K562 (cell line): ENCODE data around the gene SLC5A10.

Experiments used
- CTCF ChIP-seq, 3 experiments: IDR thresholded peaks in 2 of 3; conservative IDR thresholded peaks in 1 of 3; 2 replicates each; pipeline ENCODE4 v1.5.1; 2011 to 2012; ENCODE audit warnings: low read length in 3 of 3, mild to moderate bottlenecking in 3 of 3, control low read depth in 2 of 3, improper control_type of control experiment in 1 of 3, inconsistent platforms in 1 of 3, low read depth in 1 of 3, mixed read lengths in 1 of 3, moderate library complexity in 1 of 3; ENCODE audit not compliant: insufficient read depth in 2 of 3
- ESRRA ChIP-seq: fragments of 450-650 bp; IDR thresholded peaks from 2 replicates; pipeline ENCODE4 v1.6.1; 2014; ENCODE audit warnings: low read depth, mild to moderate bottlenecking, moderate library complexity, borderline replicate concordance
- MEIS2 ChIP-seq: fragments of 450-650 bp; IDR thresholded peaks from 2 replicates; pipeline ENCODE4 v1.6.1; 2014; ENCODE audit warnings: mild to moderate bottlenecking; ENCODE audit not compliant: partially characterized antibody
- MYC ChIP-seq, 2 experiments: fragments of 250-450 bp in 1 of 2; sonication (Bioruptor Pico) in 1 of 2; IDR thresholded peaks; 2 replicates each; pipeline versions ENCODE4 v1.5.1 to v1.6.1; 2012 to 2021; ENCODE audit warnings: low read depth in 2 of 2, borderline replicate concordance in 1 of 2, improper control_type of control experiment in 1 of 2, low read length in 1 of 2, mild to moderate bottlenecking in 1 of 2, moderate library complexity in 1 of 2
- PTBP1 ChIP-seq: fragments of 200-400 bp; formaldehyde crosslinking; IDR thresholded peaks from 2 replicates; pipeline ENCODE4 v1.6.1; 2017; ENCODE audit warnings: low read depth, low read length
- SMARCA5 ChIP-seq: fragments of 450-650 bp; IDR thresholded peaks from 2 replicates; pipeline ENCODE4 v1.6.1; 2016
- TRIM24 ChIP-seq, 2 experiments: fragments of 450-650 bp; IDR thresholded peaks; 2 replicates each; pipeline ENCODE4 v1.6.1; 2016
- YY1 ChIP-seq, 3 experiments: IDR thresholded peaks; 2 replicates each; pipeline ENCODE4 v1.6.1; 2011; ENCODE audit warnings: low read length in 2 of 3, mild to moderate bottlenecking in 2 of 3, moderate library complexity in 2 of 3, borderline replicate concordance in 1 of 3, control low read depth in 1 of 3, low read depth in 1 of 3; ENCODE audit not compliant: insufficient read depth in 3 of 3, insufficient replicate concordance in 2 of 3, control insufficient read depth in 1 of 3, insufficient read length in 1 of 3; ENCODE audit errors: extremely low read depth in 1 of 3
- ZFP30 ChIP-seq: fragments of 250-450 bp; sonication (Bioruptor Pico); IDR thresholded peaks from 2 replicates; pipeline ENCODE4 v1.8.0; 2022; ENCODE audit warnings: moderate library complexity, mild to moderate bottlenecking, inconsistent platforms, borderline replicate concordance

GRCh38 chr17:18994631-18995030 is 42.7 kb downstream of the SLC5A10 start:
- TF ChIP-seq CTCF (IDR thresholded peaks at IDR 0.05 in 2 of 3, conservative IDR thresholded peaks at IDR 0.05 in 1 of 3; ENCODE audit: insufficient read depth in 2 of 3, low read depth in 1 of 3, low read length in 3 of 3) (no peak), ZFP30 (CRISPR knock-in tag) (no peak), PTBP1 (no peak), SMARCA5 (no peak), YY1 (IDR thresholded peaks at IDR 0.05; ENCODE audit: borderline replicate concordance in 1 of 3, control insufficient read depth in 1 of 3, extremely low read depth in 1 of 3, insufficient read depth in 3 of 3, insufficient read length in 1 of 3, insufficient replicate concordance in 2 of 3, low read depth in 1 of 3, low read length in 2 of 3) (no peak), TRIM24 (IDR thresholded peaks at IDR 0.05) (no peak), MYC (IDR thresholded peaks at IDR 0.05; ENCODE audit: low read depth, low read length) (no peak), MYC (CRISPR knock-in tag; IDR thresholded peaks at IDR 0.05; ENCODE audit: borderline replicate concordance, low read depth) (no peak), MEIS2 (no peak), ESRRA (no peak)
